Right atrium auricular region (tissue), 2 donors: ENCODE data around the gene CDK5R1. TPM values are rescaled to one million over a fixed set of nuclear protein-coding genes. Genes with fewer than 3 reads are reported as not detected.

Experiments used
- DNase-seq: peaks from one replicate; pipeline ENCODE4 v3.0.0-alpha.2; 2019; ENCODE audit warnings: low spot score
- H3K27ac ChIP-seq, 2 donors: fragments of 200-600 bp; sonication (generic); 1 replicate in 1 of 2; 2 replicates in 1 of 2; pipeline ENCODE4 v1.5.1; 2016 to 2019
- H3K27me3 ChIP-seq, 2 donors: fragments of 200-600 bp; sonication (generic); one replicate each; pipeline versions ENCODE4 v1.5.1 to v1.6.0; 2017 to 2019
- H3K36me3 ChIP-seq: fragments of 200-600 bp; sonication (generic); one replicate; pipeline ENCODE4 v1.5.1; 2016
- H3K4me1 ChIP-seq, 2 donors: fragments of 200-600 bp; sonication (generic); one replicate each; pipeline versions ENCODE4 v1.5.1 to v1.6.0; 2017 to 2019
- H3K4me3 ChIP-seq, 2 donors: fragments of 200-600 bp; sonication (generic); 1 replicate in 1 of 2; 2 replicates in 1 of 2; pipeline ENCODE4 v1.5.1; 2017 to 2019; ENCODE audit warnings: mild to moderate bottlenecking in 1 of 2, moderate library complexity in 1 of 2
- H3K9me3 ChIP-seq, 2 donors: fragments of 200-600 bp; sonication (generic); one replicate each; pipeline ENCODE4 v1.5.1; 2019
- total RNA-seq, 2 donors: library from RNA; depleted of rRNA; stranded (reverse); fragments of >200 nt; gene quantifications; one replicate each; pipeline ENCODE4 v1.1.0, GENCODE V29; 2016
- TF ChIP-seq, protein P1 (sequence below), 2 donors: fragments of 200-600 bp; sonication (generic); IDR thresholded peaks; one replicate each; pipeline ENCODE4 v1.5.1; 2019; ENCODE audit warnings: antibody characterized with exemption in 2 of 2

The CDK5R1 gene
- total RNA-seq, 2 donors from 2014 or later, result 0.75 to 1.0 TPM

DNA sequence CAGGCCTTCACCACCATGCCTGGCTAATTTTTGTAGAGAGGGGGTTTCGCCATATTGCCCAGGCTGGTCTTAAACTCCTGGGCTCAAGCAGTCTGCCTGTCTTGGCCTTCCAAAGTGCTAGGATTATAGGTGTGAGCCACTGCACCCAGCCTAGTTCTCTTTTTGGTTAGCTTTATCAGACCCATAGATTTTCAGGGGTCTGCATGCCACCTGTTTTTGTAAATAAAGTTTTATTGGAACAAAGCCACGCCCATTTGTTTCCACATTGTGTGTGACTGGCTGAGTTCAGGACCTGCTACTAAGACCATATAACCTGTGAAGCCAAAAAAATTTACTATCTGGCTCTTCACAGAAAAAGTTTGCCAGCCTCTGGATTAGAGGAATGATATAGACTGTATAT is 34.9 kb upstream of the CDK5R1 start:
- TF ChIP-seq, protein P1, sequence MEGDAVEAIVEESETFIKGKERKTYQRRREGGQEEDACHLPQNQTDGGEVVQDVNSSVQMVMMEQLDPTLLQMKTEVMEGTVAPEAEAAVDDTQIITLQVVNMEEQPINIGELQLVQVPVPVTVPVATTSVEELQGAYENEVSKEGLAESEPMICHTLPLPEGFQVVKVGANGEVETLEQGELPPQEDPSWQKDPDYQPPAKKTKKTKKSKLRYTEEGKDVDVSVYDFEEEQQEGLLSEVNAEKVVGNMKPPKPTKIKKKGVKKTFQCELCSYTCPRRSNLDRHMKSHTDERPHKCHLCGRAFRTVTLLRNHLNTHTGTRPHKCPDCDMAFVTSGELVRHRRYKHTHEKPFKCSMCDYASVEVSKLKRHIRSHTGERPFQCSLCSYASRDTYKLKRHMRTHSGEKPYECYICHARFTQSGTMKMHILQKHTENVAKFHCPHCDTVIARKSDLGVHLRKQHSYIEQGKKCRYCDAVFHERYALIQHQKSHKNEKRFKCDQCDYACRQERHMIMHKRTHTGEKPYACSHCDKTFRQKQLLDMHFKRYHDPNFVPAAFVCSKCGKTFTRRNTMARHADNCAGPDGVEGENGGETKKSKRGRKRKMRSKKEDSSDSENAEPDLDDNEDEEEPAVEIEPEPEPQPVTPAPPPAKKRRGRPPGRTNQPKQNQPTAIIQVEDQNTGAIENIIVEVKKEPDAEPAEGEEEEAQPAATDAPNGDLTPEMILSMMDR (IDR thresholded peaks at IDR 0.05), result no peak

GRCh38 chr17:32452281-32452680 is 34.5 kb upstream of the CDK5R1 start:
- TF ChIP-seq, protein P1 (IDR thresholded peaks at IDR 0.05), result no peak
- no peak for DNase-seq
- Histone ChIP-seq H3K4me3 (no peak overlapping the region), H3K9me3 (no peaks in the 10 kb centered on the region), H3K27ac (no peak overlapping the region), H3K36me3 (peaks cover 96% of the 10 kb centered on the region), H3K4me1 (no peaks in the 10 kb centered on the region), H3K27me3 (no peaks in the 10 kb centered on the region)

More for the DNA sequence above, 34.9 kb upstream of the CDK5R1 start:
- no peak for DNase-seq
- Histone ChIP-seq H3K4me1 (no peaks in the 10 kb centered on the region), H3K36me3 (peaks cover 96% of the 10 kb centered on the region), H3K9me3 (no peaks in the 10 kb centered on the region), H3K27me3 (no peaks in the 10 kb centered on the region), H3K27ac (no peak overlapping the region), H3K4me3 (no peak overlapping the region)

DNA sequence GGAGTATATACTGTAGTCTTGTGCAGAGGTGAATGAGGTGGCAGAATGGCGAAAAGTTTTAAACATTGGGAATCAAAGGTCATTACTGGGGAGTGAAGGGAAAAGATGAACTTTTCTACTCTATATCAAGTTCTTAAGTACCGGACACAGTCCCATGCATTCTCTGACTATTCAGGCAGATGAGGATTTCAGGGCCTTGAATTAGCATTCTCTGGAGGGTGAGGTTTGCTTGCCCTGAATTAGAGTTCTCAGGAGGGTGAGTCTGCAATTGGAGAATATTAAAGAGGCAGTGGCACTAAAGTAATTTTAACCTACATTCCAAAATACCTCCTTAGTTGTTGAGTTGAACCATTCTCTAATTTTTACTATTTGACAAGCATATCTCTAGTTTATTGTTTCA is 33.4 kb upstream of the CDK5R1 start:
- no peaks in the 10 kb centered on the region for H3K9me3 ChIP-seq
- H3K27me3 ChIP-seq, result no peaks in the 10 kb centered on the region
- TF ChIP-seq, protein P1 (IDR thresholded peaks at IDR 0.05), result no peak
- H3K4me3 ChIP-seq, result no peak overlapping the region
- H3K36me3 ChIP-seq, result peaks cover 96% of the 10 kb centered on the region
- no peak for DNase-seq
- no peak overlapping the region for H3K27ac ChIP-seq
- no peaks in the 10 kb centered on the region for H3K4me1 ChIP-seq

DNA sequence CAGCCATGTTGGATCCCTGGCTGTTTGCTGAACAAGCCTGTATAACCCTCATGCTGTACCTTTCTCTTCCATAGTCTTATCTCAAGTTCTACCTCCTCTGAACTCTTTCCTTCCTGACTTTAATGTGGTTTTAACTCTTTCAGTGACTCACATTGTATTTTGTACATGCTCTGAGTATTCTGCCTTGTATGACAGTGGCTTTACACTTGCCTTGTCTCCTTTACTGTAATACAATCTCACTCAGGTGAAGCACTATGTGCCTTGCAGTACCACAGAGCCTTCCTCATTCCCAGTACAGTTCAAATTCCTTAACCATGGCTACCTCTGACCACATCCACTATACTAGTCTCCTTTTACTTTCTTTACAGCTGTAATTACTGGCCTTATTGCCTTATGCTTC is 28.4 kb upstream of the CDK5R1 start:
- DNase-seq, result no peak
- TF ChIP-seq, protein P1 (IDR thresholded peaks at IDR 0.05), result no peak
- H3K4me1 ChIP-seq, result no peaks in the 10 kb centered on the region
- H3K27ac ChIP-seq, result no peak overlapping the region
- no peaks in the 10 kb centered on the region for H3K27me3 ChIP-seq
- no peak overlapping the region for H3K4me3 ChIP-seq
- no peaks in the 10 kb centered on the region for H3K9me3 ChIP-seq
- H3K36me3 ChIP-seq, result peaks cover 85% of the 10 kb centered on the region

DNA sequence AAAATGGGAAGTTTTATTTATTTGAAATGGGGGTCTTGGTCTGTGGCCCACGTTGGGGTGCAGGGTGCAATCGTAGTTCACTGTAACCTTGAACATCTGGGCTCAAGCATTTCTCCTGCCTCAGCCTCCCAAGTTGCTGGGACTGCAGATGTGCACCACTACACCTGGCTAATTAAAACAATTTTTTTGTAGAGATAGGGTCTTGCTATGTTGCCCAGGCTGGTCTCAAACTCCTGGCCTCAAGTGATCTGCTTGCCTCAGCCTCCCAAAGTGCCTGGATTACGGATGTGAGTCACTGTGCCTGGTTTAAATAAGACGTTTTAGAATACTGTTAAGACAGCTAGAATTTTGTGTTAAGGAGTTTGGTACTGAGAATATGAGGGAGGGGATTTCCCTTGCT is 26.7 kb upstream of the CDK5R1 start:
- Histone ChIP-seq H3K27me3 (no peaks in the 10 kb centered on the region), H3K27ac (no peak overlapping the region), H3K4me3 (no peak overlapping the region), H3K36me3 (peaks cover 86% of the 10 kb centered on the region), H3K4me1 (no peaks in the 10 kb centered on the region), H3K9me3 (no peaks in the 10 kb centered on the region)
- TF ChIP-seq, protein P1 (IDR thresholded peaks at IDR 0.05), result no peak
- no peak for DNase-seq

GRCh38 chr17:32461498-32461852 is 25.3 kb upstream of the CDK5R1 start:
- Histone ChIP-seq H3K27ac (no peak overlapping the region), H3K36me3 (peaks cover 86% of the 10 kb centered on the region)
- no peak for DNase-seq

More at GRCh38 chr17:32461498-32461852, 25.3 kb upstream of the CDK5R1 start:
- H3K4me1 ChIP-seq, result no peaks in the 10 kb centered on the region
- H3K4me3 ChIP-seq, result no peak overlapping the region
- H3K9me3 ChIP-seq, result no peaks in the 10 kb centered on the region
- TF ChIP-seq, protein P1 (IDR thresholded peaks at IDR 0.05), result no peak
- H3K27me3 ChIP-seq, result no peaks in the 10 kb centered on the region
